Glutamatergic neuron (in vitro differentiated cells): ENCODE measurements around the gene RPS3. TPM values are rescaled to one million over a fixed set of nuclear protein-coding genes. Genes with fewer than 3 reads are reported as not detected.

Source experiments
- DNase-seq: peaks from one replicate; pipeline ENCODE4 v3.0.0; 2022
- H3K27ac Mint-ChIP-seq: one replicate; pipeline ENCODE4 v1.8.0; 2020; ENCODE audit warnings: mild to moderate bottlenecking, mixed read lengths, inconsistent platforms; ENCODE audit not compliant: unreplicated experiment
- H3K27me3 Mint-ChIP-seq: one replicate; pipeline ENCODE4 v1.8.0; 2020; ENCODE audit warnings: mild to moderate bottlenecking, moderate library complexity, mixed read lengths, inconsistent platforms; ENCODE audit not compliant: unreplicated experiment
- H3K36me3 Mint-ChIP-seq: one replicate; pipeline ENCODE4 v1.8.0; 2020; ENCODE audit warnings: mild to moderate bottlenecking, mixed read lengths, inconsistent platforms; ENCODE audit not compliant: unreplicated experiment
- H3K4me1 Mint-ChIP-seq: one replicate; pipeline ENCODE4 v1.8.0; 2020; ENCODE audit warnings: mild to moderate bottlenecking, low read depth, mixed read lengths, inconsistent platforms; ENCODE audit not compliant: unreplicated experiment
- H3K4me3 Mint-ChIP-seq: one replicate; pipeline ENCODE4 v1.8.0; 2020; ENCODE audit warnings: mild to moderate bottlenecking, mixed read lengths, inconsistent platforms; ENCODE audit not compliant: unreplicated experiment
- H3K9me3 Mint-ChIP-seq: one replicate; pipeline ENCODE4 v1.8.0; 2020; ENCODE audit warnings: mild to moderate bottlenecking, moderate library complexity, mixed read lengths, inconsistent platforms; ENCODE audit not compliant: unreplicated experiment
- total RNA-seq: library from RNA; stranded (reverse); fragmentation: NEBNext Ultra II Directional; extraction: Animal tissue kit (Norgen Biotek cat#: 25700); gene quantifications from one replicate; pipeline ENCODE4 v1.2.1, GENCODE V29; 2021; ENCODE audit not compliant: unreplicated experiment
- TF ChIP-seq, protein P1 (sequence below): fragments of 200-600 bp; sonication (generic); IDR thresholded peaks from one replicate; pipeline ENCODE4 v1.5.0; 2021; ENCODE audit not compliant: partially characterized antibody, unreplicated experiment

Gene RPS3
- total RNA-seq, 1 donor from 2014 or later: 1,391 TPM

DNA sequence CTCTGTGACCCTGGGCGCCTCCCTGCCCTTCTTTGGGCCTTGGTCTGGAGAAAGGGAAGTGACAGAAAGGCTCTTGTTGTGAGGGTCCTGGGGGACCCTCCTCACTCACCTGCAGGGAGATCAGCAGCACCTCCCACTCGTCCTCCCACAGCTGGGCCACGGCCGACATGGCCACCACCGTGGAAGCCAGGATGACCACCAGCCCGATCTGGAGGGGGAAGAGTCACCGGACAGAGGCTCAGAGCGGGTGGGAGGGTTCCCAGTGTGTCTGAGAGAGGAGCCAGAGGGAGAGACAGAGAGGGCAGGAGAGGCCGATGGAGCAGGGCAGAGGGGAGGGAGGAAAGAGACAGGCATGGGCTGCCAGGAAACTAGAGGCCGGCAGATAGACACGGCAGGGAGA is 50.5 kb downstream of the RPS3 start:
- Mint-ChIP-seq H3K36me3 (no peaks in the 10 kb centered on the region), H3K27ac (no peak overlapping the region), H3K4me1 (peaks cover 9% of the 10 kb centered on the region), H3K27me3 (peaks cover 4% of the 10 kb centered on the region), H3K9me3 (no peaks in the 10 kb centered on the region), H3K4me3 (no peak overlapping the region)
- TF ChIP-seq, protein P1, sequence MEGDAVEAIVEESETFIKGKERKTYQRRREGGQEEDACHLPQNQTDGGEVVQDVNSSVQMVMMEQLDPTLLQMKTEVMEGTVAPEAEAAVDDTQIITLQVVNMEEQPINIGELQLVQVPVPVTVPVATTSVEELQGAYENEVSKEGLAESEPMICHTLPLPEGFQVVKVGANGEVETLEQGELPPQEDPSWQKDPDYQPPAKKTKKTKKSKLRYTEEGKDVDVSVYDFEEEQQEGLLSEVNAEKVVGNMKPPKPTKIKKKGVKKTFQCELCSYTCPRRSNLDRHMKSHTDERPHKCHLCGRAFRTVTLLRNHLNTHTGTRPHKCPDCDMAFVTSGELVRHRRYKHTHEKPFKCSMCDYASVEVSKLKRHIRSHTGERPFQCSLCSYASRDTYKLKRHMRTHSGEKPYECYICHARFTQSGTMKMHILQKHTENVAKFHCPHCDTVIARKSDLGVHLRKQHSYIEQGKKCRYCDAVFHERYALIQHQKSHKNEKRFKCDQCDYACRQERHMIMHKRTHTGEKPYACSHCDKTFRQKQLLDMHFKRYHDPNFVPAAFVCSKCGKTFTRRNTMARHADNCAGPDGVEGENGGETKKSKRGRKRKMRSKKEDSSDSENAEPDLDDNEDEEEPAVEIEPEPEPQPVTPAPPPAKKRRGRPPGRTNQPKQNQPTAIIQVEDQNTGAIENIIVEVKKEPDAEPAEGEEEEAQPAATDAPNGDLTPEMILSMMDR: no peak
- no peak for DNase-seq

DNA sequence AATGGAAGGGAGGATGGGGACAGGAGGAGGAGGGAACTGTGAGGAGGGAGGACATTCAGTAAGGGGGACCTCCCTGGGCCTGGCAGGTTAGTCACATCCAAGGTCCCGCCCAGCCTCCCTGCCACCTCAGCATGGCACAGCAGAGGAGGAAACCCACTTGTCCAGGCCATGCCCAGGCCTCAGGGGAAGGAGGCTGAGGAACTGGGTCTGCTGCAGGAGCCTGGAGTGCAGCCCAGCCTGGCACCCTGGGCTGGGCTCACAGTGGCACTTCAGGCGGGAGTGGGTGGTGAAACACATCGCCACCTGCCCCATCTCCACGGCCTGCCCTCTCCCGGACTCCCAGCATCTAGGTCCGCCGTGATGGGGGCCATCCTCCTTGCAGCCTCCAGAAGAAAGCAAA is 50.9 kb downstream of the RPS3 start:
- Mint-ChIP-seq H3K36me3 (no peaks in the 10 kb centered on the region), H3K4me1 (peaks cover 9% of the 10 kb centered on the region), H3K27me3 (peaks cover 4% of the 10 kb centered on the region), H3K4me3 (no peak overlapping the region), H3K9me3 (no peaks in the 10 kb centered on the region), H3K27ac (no peak overlapping the region)
- TF ChIP-seq, protein P1: no peak
- no peak for DNase-seq

DNA sequence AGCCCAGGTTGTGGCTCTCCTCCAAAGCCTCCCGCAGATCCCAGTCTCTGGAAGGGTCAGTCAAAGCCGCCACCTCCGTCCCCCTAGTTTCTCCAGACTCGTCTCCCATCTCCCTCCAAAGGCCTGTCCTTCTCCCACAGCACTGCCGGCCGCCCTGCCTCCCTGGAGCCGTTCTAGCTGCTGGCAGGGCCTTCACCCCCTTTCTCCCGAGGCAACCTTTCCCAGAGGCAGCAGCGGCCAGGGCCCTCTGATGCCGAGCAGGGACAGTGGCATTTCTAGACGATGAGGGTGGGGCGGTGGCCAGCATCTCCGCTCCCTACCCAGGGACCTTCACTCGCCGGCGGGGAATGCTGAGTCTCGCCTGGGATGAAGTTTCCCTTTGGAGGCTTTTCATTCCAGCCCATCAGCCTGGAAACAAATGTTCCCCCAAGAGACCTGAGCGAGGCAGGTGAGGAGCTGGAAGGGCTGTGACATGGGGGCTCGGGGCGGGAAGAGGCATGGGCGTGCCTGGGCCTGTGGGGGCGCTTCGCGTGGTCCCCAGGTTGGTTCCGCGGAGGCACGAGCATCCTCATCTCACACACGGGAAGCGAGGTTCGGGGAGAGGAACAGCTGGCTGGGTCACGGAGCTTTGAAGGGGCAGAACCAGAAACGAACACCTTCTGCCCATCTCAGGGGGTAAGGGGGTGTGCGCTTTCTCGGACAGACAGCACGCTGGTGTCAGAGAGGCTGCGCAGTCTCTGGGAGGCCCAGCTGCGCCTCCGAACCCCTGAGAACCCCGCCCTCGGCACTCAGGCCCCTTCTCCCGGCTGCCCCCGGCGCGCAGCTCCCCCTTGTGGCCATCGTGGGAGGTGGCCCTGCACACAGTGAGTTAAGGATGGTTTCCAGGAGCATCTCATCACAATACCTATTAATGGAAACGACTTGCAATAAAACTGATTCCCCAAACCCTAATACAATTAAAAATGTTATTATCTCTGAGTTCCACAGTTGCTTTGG is 51.8 kb downstream of the RPS3 start:
- H3K27ac Mint-ChIP-seq: no peak overlapping the region
- peaks cover 4% of the 10 kb centered on the region for H3K27me3 Mint-ChIP-seq
- peaks cover 9% of the 10 kb centered on the region for H3K4me1 Mint-ChIP-seq
- TF ChIP-seq, protein P1: peak; percentile 89
- H3K36me3 Mint-ChIP-seq: no peaks in the 10 kb centered on the region
- no peak overlapping the region for H3K4me3 Mint-ChIP-seq
- peak; percentile 71 for DNase-seq
- H3K9me3 Mint-ChIP-seq: no peaks in the 10 kb centered on the region

DNA sequence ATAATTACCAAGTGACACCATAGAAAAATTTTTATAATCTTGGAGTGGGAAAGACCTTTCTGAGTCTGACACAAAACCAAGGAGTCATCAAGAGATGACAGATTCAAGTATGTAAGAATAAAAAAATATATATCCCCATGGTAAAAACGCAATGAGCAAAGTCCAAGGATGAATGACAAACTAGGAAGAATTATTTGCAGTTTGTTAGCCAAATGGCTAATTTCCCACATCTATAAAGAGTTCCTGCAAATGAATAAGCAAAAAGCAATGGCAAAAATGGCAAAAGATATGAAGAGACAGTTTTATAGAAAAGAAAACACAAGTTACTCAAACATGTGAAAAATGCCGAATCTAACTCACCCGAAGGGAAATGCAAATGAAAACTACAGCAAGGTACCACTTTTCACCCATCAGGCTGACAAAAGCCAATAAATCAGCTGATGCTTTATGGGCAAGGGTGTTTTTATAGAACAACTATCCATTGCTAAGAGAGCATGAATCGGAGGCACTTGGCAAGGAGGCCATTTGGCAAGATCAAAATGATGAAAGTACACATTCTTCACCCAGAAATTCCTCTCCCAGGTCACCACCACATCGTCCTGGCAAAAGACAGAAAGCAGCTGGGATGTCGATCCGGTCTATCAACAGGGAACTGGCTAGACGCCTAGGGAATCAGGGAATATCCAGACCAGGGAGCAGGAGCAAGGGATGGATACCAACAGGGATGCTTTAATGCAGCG is 54.8 kb downstream of the RPS3 start:
- no peak overlapping the region for H3K27ac Mint-ChIP-seq
- no peaks in the 10 kb centered on the region for H3K36me3 Mint-ChIP-seq
- TF ChIP-seq, protein P1: no peak
- H3K9me3 Mint-ChIP-seq: no peaks in the 10 kb centered on the region
- peaks cover 4% of the 10 kb centered on the region for H3K27me3 Mint-ChIP-seq
- peaks cover 9% of the 10 kb centered on the region for H3K4me1 Mint-ChIP-seq
- H3K4me3 Mint-ChIP-seq: no peak overlapping the region
- DNase-seq: no peak

DNA sequence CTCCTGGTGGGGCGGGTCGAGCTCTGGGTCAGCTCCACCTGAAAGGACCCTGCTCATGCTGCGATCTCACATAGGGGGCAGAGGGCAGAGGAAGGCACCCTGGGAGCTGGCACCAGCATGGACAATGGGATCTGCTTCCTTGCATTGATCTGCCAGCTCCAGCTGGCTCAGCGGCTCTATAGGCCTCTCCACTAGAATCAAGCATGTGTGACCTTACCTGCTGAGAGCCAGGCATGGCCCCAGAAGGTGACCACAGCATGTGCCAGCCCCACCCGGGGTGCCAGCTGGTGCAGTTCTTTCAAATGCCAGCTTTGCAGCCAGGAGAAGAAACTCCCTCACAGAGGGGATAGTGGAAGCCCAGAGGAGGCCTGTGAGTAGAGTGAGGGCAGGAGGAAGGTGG is 55.7 kb downstream of the RPS3 start:
- peaks cover 6% of the 10 kb centered on the region for H3K27me3 Mint-ChIP-seq
- TF ChIP-seq, protein P1: no peak
- no peaks in the 10 kb centered on the region for H3K9me3 Mint-ChIP-seq
- no peak for DNase-seq
- peaks cover 9% of the 10 kb centered on the region for H3K4me1 Mint-ChIP-seq
- no peak overlapping the region for H3K4me3 Mint-ChIP-seq
- no peak overlapping the region for H3K27ac Mint-ChIP-seq
- H3K36me3 Mint-ChIP-seq: no peaks in the 10 kb centered on the region
